Right lobe of liver (tissue), 4 donors: Measurements from ENCODE around the gene NCF1.
"Not testable (repeated sequence)": the region's sequence is repeated elsewhere in the genome, so short reads cannot be mapped to it uniquely, and the experiment has no call there.

Experiments used
- CTCF ChIP-seq, 4 donors: fragments of 200-600 bp in 3 of 4; fragments of 450-650 bp in 1 of 4; IDR thresholded peaks; one replicate each; pipeline versions ENCODE4 v1.5.1 to v1.8.0; 2016 to 2022; ENCODE audit warnings: antibody characterized with exemption in 4 of 4, mild to moderate bottlenecking in 2 of 4
- POLR2A ChIP-seq: fragments of 450-650 bp; IDR thresholded peaks from one replicate; pipeline ENCODE4 v1.6.1; 2017; ENCODE audit warnings: antibody characterized with exemption, mild to moderate bottlenecking
- donor health status: DM: no; HTN: no; CAD: no.
- donor health status: DM: no; HTN: no; CAD: no.
- donor health status: DM: no; HTN: yes; CAD: no.

- not testable (repeated sequence) for TF ChIP-seq CTCF (IDR thresholded peaks at IDR 0.05); POLR2A
These were observed 24.2 kb downstream of the NCF1 start for GRCh38 chr7:74797848-74798622.
